Caco-2 (cell line): ENCODE results near the gene PRPSAP2. TPM values are rescaled to one million over a fixed set of nuclear protein-coding genes. Genes with fewer than 3 reads are reported as not detected.

ENCODE experiments used
- BruUV-seq: library from RNA; stranded (reverse); fragments of 400-500 nt; replicated peaks from 2 replicates; lab custom pipeline; 2021; lab: Mats Ljungman, UMichigan
- CTCF ChIA-PET: fragments of 300-600 bp; sonication (Branson Sonifier 250); formaldehyde crosslinking; loops from one replicate; lab custom pipeline; 2022; ENCODE audit warnings: antibody characterized with exemption; lab: Charles Lee
- POLR2A ChIA-PET: fragments of 300-600 bp; sonication (Branson Sonifier 250); formaldehyde crosslinking; loops from one replicate; lab custom pipeline; 2022; ENCODE audit warnings: antibody characterized with exemption; lab: Charles Lee
- DNase-seq, 2 experiments: peaks; one replicate each; pipeline versions ENCODE4 v3.0.0 to v3.0.0-alpha.2; 2020 to 2022
- H3K27me3 ChIP-seq: replicated peaks from 2 replicates; pipeline ENCODE4 v1.6.0; 2011; ENCODE audit warnings: low read length; ENCODE audit not compliant: control insufficient read depth, insufficient read depth
- H3K36me3 ChIP-seq: 2 replicates; pipeline ENCODE4 v1.5.1; 2011; ENCODE audit warnings: low read length; ENCODE audit not compliant: control insufficient read depth, insufficient read depth
- H3K4me1 ChIP-seq: fragments of 250-450 bp; sonication (Bioruptor Pico); 2 replicates; pipeline ENCODE4 v1.5.1; 2020; ENCODE audit warnings: mild to moderate bottlenecking
- H3K4me3 ChIP-seq: 2 replicates; pipeline ENCODE4 v1.5.1; 2011; ENCODE audit warnings: low read depth, mild to moderate bottlenecking, control low read depth, low read length
- H3K9me3 ChIP-seq: fragments of 250-450 bp; sonication (Bioruptor Pico); 2 replicates; pipeline ENCODE4 v1.5.1; 2020; ENCODE audit warnings: mild to moderate bottlenecking, moderate library complexity
- H3K27ac Mint-ChIP-seq: one replicate; pipeline ENCODE4 v1.8.0; 2022; ENCODE audit warnings: mixed read lengths; ENCODE audit not compliant: unreplicated experiment
- H3K27me3 Mint-ChIP-seq: one replicate; pipeline ENCODE4 v1.8.0; 2022; ENCODE audit warnings: mixed read lengths; ENCODE audit not compliant: insufficient read depth, unreplicated experiment
- H3K36me3 Mint-ChIP-seq: one replicate; pipeline ENCODE4 v1.8.0; 2022; ENCODE audit warnings: mild to moderate bottlenecking, mixed read lengths; ENCODE audit not compliant: insufficient read depth, unreplicated experiment
- H3K4me1 Mint-ChIP-seq: one replicate; pipeline ENCODE4 v1.8.0; 2022; ENCODE audit warnings: low read depth, mixed read lengths; ENCODE audit not compliant: unreplicated experiment
- H3K4me3 Mint-ChIP-seq: one replicate; pipeline ENCODE4 v1.8.0; 2022; ENCODE audit warnings: mild to moderate bottlenecking, moderate library complexity, mixed read lengths; ENCODE audit not compliant: unreplicated experiment
- H3K9me3 Mint-ChIP-seq: one replicate; pipeline ENCODE4 v1.8.0; 2022; ENCODE audit warnings: mixed read lengths; ENCODE audit not compliant: unreplicated experiment
- intact Hi-C: fragments of 100-400 bp; cut with micrococcal nuclease; formaldehyde crosslinking; loops from one replicate; pipeline ENCODE4 v1.10.0; 2022; ENCODE audit not compliant: unreplicated experiment
- total RNA-seq: library from RNA; stranded (reverse); gene quantifications from 2 replicates; pipeline ENCODE4 v1.2.3, GENCODE V29; 2022
- TF ChIP-seq, protein P1 (sequence below), 2 experiments: fragments of 200-600 bp in 1 of 2; IDR thresholded peaks; 1 replicate in 1 of 2; 2 replicates in 1 of 2; pipeline versions ENCODE4 v1.5.1 to v1.8.0; 2011 to 2022; ENCODE audit warnings: antibody characterized with exemption in 1 of 2, control low read depth in 1 of 2, inconsistent platforms in 1 of 2, low read depth in 1 of 2, low read length in 1 of 2, mild to moderate bottlenecking in 1 of 2, moderate library complexity in 1 of 2; ENCODE audit not compliant: insufficient read depth in 1 of 2, severe bottlenecking in 1 of 2, unreplicated experiment in 1 of 2

Gene PRPSAP2
- total RNA-seq, 1 experiment from 2014 or later, result 49.0 TPM

DNA sequence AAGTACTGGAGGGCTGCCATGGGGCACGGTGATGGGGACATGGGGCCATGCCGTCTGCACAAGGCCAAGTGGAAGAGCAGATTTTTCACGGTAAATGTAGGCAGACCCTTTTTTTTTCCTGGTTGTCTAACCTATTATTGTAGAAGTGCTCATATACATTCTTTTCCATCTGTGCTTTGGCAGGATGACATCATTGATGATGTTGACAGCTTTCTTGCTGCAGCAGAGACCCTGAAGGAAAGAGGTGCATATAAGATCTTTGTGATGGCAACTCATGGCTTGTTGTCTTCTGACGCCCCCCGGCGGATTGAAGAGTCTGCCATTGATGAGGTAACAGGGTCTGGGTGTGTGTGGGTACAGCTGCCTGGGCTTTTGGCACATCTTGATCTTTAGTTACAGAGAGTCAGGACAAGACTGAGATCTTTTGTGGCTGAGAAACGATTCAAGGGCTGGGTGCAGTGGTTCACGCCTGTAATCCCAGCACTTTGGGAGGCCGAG is 70.7 kb downstream of the PRPSAP2 start:
- no peaks in the 10 kb centered on the region for H3K9me3 Mint-ChIP-seq
- no peaks in the 10 kb centered on the region for H3K27me3 Mint-ChIP-seq
- no peak overlapping the region for H3K4me3 Mint-ChIP-seq
- intact Hi-C loops, result no loop called here
- no peak for DNase-seq
- H3K4me3 ChIP-seq, result no peak overlapping the region
- ChIA-PET CTCF (no interaction called here), POLR2A (no interaction called here)
- no TSS peak for BruUV-seq
- no peak overlapping the region for H3K27ac Mint-ChIP-seq
- H3K27me3 ChIP-seq, result no peaks in the 10 kb centered on the region
- no peaks in the 10 kb centered on the region for H3K9me3 ChIP-seq
- H3K4me1 ChIP-seq, result no peaks in the 10 kb centered on the region
- peaks cover 58% of the 10 kb centered on the region for H3K36me3 Mint-ChIP-seq
- H3K4me1 Mint-ChIP-seq, result peaks cover 6% of the 10 kb centered on the region
- TF ChIP-seq, protein P1, sequence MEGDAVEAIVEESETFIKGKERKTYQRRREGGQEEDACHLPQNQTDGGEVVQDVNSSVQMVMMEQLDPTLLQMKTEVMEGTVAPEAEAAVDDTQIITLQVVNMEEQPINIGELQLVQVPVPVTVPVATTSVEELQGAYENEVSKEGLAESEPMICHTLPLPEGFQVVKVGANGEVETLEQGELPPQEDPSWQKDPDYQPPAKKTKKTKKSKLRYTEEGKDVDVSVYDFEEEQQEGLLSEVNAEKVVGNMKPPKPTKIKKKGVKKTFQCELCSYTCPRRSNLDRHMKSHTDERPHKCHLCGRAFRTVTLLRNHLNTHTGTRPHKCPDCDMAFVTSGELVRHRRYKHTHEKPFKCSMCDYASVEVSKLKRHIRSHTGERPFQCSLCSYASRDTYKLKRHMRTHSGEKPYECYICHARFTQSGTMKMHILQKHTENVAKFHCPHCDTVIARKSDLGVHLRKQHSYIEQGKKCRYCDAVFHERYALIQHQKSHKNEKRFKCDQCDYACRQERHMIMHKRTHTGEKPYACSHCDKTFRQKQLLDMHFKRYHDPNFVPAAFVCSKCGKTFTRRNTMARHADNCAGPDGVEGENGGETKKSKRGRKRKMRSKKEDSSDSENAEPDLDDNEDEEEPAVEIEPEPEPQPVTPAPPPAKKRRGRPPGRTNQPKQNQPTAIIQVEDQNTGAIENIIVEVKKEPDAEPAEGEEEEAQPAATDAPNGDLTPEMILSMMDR (IDR thresholded peaks at IDR 0.05; ENCODE audit: insufficient read depth in 1 of 2, low read depth in 1 of 2, low read length in 1 of 2, severe bottlenecking in 1 of 2, unreplicated experiment in 1 of 2), result no peak
- peaks cover 1% of the 10 kb centered on the region for H3K36me3 ChIP-seq

DNA sequence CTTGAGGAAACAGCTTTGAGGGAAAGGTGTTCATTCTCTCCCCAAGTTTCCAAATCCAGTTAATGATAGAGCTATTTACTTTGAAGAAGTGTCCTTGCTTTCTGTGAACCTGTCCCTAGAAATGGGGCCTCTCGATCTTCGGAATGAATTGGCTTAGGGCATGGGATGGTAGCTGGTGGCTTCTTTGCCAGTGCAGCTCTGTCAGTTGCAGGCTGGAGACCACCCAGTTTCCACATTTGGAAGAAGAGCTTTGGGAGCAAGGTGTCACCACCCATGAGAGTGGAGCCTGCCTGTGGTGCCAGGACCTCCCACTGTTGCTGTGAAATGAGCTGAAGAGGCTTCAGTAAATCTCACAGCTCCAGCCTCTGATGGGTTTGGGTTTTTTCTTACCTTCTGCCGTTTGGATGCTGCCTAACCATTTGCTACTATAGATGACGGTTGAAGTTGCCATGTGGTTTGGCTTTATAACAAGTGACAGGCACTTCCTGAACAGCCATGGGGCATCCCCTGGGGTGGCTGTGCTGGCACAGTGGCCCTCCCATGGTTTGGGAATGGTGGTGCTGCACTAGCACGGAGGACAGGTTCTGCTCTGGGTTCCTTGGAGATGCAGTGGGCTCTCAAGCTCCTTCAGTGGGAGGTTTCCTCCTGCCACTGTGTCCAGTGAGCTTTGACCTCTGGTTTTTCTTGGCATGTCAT is 74.6 kb downstream of the PRPSAP2 start:
- CTCF ChIA-PET, result interaction anchor here (0.6 kb wide), 1 partner anchor 306 kb away, joined by 3 read pairs; no protein-coding TSS in a partner anchor
- POLR2A ChIA-PET, result no interaction called here

More for the DNA sequence above, 74.6 kb downstream of the PRPSAP2 start:
- DNase-seq, result peak in 1 of 2 experiments; percentile 12
- Mint-ChIP-seq H3K27ac (no peak overlapping the region), H3K4me3 (no peak overlapping the region), H3K27me3 (no peaks in the 10 kb centered on the region), H3K4me1 (no peaks in the 10 kb centered on the region), H3K36me3 (peaks cover 37% of the 10 kb centered on the region), H3K9me3 (no peaks in the 10 kb centered on the region)
- no peak overlapping the region for H3K4me3 ChIP-seq
- BruUV-seq, result no TSS peak
- intact Hi-C loops, result no loop called here
- H3K4me1 ChIP-seq, result no peaks in the 10 kb centered on the region
- no peaks in the 10 kb centered on the region for H3K27me3 ChIP-seq
- TF ChIP-seq, protein P1 (IDR thresholded peaks at IDR 0.05; ENCODE audit: insufficient read depth in 1 of 2, low read depth in 1 of 2, low read length in 1 of 2, severe bottlenecking in 1 of 2, unreplicated experiment in 1 of 2), result no peak
- H3K9me3 ChIP-seq, result no peaks in the 10 kb centered on the region
- peaks cover 1% of the 10 kb centered on the region; the same call in 1 of the 2 replicates for H3K36me3 ChIP-seq
